Stimulated activated CD4-positive, alpha-beta T cell treated with anti-CD3 and anti-CD28 coated beads, TNF-alpha, amount 100 ng/mL, for 1 hour (primary cell): Measurements from ENCODE around the gene KERA.
"Not testable (repeated sequence)": the region's sequence is repeated elsewhere in the genome, so short reads cannot be mapped to it uniquely, and the experiment has no call there.

Experiments
- DNase-seq, 3 donors: peaks; one replicate each; pipeline ENCODE4 v3.0.0-alpha.2; 2020; ENCODE audit warnings: low read depth in 3 of 3, low spot score in 1 of 3

Gene KERA, protein sequence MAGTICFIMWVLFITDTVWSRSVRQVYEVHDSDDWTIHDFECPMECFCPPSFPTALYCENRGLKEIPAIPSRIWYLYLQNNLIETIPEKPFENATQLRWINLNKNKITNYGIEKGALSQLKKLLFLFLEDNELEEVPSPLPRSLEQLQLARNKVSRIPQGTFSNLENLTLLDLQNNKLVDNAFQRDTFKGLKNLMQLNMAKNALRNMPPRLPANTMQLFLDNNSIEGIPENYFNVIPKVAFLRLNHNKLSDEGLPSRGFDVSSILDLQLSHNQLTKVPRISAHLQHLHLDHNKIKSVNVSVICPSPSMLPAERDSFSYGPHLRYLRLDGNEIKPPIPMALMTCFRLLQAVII

DNA sequence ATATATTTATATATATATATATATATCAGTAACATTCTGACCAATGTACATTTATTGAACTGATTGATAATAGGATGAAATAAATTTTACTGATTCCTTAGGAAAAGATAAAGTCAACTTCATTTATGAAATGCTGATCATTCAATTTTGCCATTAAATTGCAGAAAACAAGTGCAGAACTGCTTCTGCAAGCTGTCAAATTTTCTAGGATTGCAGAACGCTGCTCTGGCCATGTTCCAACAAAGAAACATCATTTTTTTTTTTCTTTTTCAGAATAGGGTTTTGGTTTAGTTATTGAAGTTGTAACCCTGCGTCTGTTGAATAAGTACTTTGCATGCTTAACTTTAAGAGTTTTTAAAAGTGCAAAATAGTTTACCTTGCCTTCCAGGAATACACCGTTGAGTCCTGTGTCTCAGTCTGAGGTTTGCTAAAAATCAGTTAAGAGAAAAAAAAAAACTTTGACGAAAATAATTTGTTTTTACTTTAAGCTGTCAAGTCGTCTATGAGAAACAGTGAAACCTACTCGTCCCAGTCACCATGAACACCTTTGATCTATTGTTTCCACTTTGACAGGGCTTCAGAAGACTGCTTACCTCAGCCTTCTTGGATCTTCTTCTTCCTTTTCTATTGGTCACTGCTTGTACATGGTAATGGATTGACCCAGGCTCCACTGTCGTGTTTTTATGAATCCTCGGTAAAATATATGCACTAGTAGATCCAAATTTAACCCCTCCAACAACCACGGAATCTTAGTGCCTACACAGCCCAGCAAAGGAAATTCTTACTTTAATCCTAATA, at the start of gene KERA:
KERA (minus strand) TSS at position 657 of the 798 bp plus-strand sequence. CDS start 1,743 bp downstream, outside the sequence.
- DNase-seq = no peak

DNA sequence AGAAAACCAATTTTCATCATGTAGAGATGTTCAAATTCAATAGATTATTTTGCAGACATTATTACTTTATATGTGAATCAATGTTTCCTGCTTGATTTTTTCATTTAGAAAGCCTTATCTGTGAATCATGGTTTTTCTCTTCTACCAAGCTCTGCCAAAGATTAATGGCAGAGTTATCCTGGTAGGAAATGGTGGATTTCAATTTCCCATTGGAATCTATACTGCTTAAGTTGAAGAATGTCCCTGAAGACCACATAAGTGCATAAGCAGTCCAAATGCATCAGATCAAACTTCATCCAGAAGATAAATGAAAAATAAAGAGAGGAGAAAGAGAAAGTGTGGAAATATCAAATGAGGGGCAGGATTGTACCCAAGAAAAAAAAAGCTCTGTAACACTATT, 48.5 kb upstream of the KERA start:
- no peak for DNase-seq

DNA sequence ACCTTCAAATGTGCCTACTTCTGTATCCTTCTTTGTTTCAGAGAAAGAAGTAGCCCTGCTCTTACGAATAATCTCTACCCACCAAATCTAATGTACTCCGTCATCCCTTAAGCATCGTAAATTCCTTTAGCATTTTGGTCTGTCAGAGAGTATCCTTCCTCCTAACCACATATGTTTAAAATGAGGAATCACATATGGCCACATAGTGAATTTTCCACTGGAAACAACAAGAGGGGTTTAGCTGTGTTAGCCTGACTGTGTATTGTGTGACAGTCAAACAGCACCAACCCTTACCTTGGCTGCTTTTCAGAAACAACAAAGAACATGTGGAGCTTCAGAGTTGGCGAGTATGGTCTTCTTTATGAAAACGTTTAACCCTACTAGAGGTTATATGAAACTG, 48.0 kb upstream of the KERA start:
- DNase-seq = no peak

DNA sequence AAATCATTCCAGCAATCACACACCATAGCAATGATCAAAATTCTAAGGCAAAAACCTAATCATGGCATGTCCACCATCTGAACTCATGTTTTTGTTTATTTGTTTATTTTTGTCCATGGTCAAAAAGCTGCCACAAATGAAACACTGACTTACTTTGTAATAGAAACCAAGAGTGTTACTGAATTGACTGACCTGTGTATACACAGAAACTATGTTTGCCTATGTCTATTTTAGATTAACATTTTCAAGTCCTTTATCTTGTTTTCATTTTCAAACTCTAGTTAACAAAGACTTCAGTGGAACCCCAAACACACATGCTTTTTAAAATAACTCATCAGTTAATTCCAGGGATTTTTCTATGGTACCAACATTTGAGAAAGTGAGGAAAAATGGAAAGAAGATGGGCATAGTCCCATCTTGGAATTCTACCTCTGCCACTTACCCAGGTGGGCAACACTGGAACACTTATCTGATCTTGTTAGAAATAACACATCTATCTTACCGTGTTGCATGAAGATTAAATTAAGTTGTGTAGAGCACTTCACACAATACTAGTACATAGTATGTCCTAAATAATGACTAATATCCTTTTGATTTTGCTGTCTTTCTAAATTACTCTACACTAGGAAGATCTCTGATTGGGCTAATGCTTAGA, 47.1 kb upstream of the KERA start:
- no peak for DNase-seq

DNA sequence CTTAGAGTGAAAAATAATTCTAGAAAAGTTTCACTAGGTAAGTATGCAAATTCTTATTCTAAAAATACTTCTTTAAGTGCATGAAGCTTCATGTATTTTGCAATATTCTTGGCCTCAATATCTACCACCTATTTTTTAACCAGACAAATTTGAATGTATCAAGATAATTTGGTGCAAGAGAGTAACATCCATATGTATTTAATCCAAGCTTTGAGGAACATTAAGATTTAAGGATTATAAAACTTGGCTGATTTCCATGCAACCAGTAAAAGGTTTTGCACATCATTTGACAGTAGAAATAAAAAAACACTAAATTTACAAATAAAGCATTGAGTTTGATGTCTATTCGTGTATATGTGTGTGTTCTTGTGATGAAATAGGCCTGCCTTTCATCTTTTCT, 45.8 kb upstream of the KERA start:
- no peak for DNase-seq

DNA sequence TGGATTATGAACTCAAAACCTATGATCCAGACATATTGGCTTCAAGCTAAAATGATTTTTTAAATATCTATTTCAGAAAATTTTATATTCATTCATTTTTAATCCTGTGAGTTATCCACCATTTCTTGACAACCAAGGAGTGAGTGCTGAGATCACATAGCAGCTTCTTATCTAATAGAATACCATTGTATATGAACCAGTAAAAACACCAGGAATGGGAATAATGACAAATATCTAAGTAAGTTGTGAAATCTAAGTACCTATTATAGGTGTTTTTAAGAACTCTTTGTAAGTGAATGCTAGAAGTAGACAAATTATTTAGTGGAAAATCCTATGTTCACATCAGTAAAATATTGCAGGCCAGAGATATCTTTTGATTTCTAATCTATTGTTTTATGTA, 45.3 kb upstream of the KERA start:
- DNase-seq = no peak

DNA sequence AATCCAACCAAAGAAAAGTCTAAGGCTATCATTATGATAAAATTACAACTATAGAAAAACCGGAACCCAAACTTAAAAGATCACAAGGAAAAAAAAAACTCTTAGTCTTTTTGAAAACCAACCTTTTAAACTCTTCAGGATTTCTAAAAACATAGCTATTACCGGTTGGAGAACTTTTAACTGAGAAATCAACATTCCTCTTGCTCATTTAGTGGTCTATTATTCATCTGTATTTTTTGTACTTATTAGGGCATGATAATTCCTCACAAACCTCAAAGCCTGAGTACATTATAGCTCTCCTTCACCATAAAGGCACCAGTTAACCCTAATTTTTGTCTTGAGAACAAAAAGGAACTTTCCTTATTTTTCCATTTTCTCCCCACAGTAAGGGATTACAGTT, 43.1 kb upstream of the KERA start:
- DNase-seq = no peak

DNA sequence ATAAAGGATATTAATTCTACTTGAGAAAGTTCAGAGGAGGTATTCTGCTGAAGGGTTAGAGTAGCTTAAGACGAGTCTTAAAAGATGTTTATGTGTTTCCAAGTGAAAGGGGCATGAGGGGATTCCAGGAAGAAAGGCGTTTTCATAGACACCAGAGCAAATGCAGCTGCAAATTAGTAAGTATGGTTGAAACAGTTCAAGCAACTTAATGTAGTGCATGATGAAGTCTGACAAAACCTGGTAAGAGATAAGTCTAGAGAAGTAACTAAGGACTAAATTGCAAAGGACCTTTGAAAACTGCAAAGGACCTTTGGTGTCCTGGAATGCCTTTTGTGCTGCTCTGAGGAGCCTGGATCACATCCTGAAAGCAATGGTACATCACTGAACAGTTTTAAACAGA, 42.0 kb upstream of the KERA start:
- DNase-seq = no peak

DNA sequence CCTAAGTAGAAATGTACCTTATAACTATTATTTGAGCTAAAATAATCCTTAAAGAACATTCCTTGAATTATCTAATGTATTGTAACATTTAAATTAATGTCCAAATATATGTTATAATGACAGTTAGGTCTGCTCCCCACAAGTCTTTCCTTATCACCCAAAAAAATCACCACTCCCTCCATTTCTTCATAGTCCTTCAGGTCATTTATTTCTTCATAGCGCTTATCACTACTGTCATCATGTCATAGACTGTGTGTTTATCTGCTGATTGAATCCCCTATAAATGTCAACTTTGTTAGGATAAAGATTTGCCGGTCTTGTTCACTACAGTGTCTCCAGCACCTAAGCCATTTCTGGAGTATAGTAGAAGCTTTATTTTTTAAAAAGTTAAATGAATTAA, 41.5 kb upstream of the KERA start:
- DNase-seq = no peak

DNA sequence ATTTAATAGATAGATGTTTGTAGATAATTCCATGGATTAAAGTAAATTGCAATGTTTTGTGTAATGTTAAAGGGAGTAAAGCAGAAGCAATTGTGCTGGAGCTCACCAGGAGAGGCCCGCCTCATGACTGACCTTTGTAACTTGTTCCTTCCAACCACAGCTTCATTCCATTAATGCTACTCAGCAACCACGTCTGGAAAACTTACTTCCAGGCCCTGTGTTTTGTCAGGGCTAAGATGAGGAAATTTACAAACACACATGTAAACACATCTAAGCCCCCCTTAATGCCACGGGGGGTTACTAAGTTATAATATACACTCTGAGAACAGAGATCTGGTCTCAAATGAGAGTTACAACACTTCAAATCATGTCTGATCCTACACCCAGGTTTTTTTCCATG, 41.1 kb upstream of the KERA start:
- DNase-seq = no peak

DNA sequence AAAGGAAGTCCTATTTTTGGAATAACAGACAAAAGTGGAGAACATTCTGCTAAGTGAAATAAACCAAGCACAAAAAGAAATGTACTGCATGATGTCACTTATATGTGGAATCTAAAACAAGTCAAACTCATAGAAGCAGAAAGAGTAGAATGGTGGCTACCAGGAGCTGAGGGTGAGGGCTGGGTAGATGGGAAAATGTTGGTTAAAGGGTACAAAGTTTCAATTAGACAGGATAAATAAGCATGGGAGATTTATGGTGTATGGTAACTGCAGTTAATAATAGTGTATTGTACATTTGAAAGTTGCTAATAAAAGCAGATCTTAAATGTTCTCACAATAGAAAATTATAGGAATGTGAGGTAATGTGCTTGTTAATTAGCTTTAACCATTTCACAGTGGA, 40.6 kb upstream of the KERA start:
- DNase-seq = no peak

DNA sequence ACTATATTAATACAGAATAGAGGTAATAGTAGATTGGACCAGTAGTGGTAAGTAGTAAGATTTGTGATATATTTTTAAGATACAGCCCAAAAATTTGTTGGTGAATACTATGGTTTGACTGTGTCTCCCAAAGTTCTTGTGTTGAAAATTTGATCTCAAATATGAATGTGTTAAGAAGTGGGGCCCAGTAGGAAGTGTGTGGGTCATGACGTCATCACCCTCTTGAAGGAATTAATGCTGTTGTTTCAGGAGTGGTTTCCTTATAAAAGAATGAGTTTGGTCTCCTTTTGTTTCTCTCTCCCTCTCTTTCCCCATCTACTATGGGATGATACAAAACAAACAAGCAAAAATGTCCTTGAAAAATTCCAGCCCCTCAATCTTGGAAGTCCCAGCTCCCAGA, 37.1 kb upstream of the KERA start:
- DNase-seq = no peak

DNA sequence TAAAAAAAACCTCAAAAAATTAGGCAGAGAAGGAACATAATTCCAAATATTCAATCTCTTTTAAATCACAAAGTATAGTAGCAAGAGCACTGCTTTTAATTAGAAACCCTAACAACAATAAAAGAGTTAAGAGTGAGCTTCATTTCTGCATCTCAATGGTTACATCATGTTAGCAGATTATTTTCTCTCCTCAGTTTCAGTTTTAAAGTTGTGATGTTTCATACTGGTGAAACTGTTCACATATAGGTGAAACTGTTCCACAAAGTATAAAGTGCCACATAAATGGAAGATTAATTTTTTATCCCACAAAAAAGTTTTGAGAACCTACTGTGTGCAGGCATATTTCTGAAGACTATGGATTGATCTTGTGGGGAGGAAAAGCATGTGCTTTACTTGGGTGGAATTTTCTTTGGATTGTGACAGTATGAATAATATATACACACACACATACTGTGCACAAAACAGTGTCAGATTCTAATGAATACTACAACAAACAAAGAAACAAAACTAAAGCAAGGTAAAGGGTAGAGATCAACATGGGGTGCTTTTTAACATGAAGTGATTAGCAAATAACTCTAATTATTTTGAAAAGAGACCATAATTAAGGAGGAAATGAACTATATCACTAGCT, 36.3 kb upstream of the KERA start:
- no peak for DNase-seq

DNA sequence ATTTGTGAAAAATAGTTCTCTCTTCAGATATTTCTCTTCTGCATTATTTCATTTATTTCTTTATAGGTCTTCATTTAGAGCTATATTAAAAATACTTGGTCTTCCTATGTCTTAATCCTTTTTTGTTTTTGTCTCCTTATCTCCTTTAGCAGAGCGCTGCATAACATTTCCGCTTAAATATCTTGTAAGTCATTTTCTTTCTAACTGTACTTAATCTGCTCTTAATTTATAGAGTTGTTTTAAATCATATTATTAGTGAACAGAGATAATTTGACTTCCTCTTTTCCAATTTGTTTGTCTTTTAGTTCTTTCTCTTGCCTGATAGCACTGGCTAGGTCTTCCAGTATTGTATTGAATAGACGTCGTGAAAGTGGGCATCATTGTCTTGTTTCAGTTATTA, 35.5 kb upstream of the KERA start:
- no peak for DNase-seq

DNA sequence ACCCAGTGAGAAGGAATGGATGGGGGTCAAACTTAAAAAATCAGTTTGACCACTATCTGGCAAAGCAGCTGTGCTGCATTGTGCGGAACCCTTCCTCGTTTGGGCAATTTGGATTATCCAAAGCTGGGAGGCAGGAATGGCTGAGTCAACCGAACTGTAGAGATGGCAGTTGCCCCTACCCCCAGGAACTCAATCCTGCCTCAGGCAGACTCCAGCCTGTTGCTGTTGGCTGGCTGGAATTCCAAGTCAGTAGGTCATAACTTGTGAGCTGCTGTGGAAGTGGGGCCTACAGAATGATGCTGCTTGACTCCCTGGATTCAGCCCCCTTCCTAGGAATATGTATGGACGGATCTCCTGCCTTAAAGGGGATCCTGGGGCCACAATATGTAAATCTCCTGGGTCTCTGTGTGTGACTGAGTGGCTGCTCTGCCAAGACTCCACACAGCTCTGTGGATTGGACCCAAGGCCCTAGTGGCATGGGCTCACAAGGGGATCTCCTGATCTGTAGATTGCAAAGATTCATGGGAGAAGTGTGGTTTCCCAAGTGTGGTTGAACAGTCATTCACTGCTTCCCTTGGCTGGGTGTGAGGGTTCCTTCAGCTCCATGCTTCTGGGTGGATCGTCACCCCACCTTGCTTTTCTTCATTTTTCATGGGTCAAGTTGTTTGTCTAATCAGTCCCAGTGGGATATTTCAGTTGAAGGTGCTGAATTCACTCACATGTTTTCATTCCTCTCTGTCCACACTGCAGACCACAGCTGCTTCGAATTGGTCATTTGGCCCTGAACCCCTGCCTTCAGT, 34.3 kb upstream of the KERA start:
- no peak for DNase-seq

DNA sequence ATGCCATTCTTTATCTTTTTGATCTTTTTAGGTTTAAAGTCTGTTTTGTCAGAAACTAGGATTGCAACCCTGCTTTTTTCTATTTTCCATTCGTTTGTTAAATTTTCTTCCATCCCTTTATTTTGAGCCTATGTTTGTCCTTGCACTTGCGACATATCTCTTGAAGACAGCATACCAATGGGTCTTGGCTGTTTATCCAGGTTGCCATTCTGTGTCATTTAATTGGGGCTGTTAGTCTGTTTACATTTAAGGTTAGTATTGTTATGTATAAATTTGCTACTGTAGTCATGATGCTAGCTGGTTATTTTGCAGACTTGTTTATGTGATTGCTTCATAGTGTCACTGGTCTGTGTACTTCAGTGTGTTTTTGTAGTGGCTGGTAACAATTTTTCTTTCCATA, 32.1 kb upstream of the KERA start:
- not testable (repeated sequence) for DNase-seq

DNA sequence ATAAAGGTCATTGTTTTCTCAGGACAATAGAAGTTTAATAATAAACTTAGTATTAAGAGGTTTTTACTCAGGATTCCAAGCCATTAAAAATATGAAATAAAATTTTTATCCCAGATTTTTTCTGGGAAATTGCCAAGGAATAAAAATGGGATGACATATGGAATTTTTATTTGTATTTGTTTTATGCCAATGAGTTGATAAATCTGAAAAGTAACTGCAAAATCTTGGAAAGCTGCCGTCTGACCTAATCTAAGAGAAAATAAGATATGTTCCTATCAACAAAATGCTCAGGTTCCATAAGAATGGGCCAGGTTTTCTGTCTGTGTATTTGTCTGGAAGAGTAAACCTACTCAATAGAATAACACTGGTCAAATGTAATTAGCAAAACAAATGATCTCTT, 22.2 kb upstream of the KERA start:
- no peak for DNase-seq

DNA sequence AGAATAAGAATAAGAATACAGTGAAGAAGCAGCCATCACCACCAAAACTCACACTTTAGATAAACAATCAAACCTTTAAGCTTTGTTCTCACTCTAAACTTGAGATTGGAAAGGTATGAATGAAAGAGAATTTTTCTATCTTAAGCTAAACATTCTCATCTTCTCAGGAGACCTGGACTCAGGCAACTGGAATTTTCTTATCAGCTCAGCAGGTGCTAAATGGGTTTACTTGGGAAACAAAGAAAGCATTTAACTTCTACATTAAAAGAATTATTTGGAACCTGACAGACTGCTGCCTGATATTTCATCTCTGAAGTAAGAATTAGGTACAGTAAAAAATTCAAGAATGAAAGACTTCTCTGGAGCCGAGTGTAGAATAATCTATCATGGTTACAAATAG, 20.7 kb upstream of the KERA start:
- DNase-seq = no peak

DNA sequence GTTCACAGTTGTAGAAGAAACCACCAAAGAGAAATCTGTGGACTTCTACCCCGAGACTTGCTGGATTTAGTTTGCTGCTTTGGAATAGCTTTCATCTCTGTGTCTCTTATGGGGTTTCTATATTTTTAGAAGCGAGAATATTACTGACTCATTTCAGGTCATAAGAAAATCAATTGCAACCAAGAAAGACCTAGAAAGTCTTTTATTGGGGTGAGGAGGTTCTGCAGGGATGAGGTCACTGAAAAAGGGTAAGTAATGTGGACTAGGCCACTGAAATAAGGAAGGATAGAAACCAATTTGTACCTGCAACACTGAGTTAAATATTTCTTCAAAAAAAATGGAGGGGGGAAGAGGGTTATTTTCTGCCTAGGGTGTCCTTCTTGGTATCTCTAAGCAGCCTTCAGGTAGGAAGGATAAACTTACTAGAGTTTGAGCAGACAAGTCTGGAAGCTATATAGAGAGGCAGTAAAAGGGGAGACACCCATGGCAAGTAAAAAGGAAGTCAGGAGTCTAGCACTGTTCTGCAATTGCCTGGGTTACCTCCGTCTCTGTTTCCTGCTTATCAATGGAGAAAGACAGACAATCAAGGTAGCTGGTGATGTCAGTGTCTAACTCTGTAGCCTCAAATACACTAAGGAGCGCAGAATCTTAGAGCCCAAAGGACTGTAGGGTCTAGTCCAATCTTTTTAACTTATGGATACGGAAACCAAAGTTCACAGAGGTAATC, 19.6 kb upstream of the KERA start:
- no peak for DNase-seq

DNA sequence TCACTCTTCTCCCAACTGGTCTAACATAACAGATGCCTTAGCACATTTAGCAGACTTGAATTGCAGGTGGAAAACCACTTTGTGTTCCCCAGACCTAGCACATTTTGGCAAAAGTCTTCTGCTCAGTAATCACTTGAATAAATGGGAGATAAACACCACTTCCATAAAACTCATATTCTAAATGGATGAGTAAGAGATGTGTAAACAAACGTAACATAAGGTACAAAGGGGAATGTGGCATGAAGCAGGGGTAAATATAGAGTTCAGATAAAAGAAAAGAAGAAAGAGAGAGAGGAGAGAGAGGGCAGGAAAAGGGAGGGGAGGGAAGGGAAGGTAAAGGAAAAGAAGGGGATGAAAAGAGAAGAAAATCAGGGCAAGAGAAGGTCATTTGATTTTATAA, 17.0 kb upstream of the KERA start:
- no peak for DNase-seq
